Ovary (tissue), 9 donors: ENCODE data around the gene FLII. TPM values are rescaled to one million over a fixed set of nuclear protein-coding genes. Genes with fewer than 3 reads are reported as not detected.
A peak's percentile ranks its signal among the peaks of the same experiment; 100 is the strongest.

ENCODE experiments used
- DNase-seq, 5 donors: peaks; one replicate each; pipeline ENCODE4 v3.0.0-alpha.2; 2019 to 2020
- H3K27ac ChIP-seq, 2 donors: fragments of 200-600 bp; one replicate each; pipeline versions ENCODE4 v1.5.1 to v1.8.0; 2019 to 2022
- H3K27me3 ChIP-seq: fragments of 200-600 bp; one replicate; pipeline ENCODE4 v1.8.0; 2022
- H3K36me3 ChIP-seq: fragments of 200-600 bp; sonication (generic); one replicate; pipeline ENCODE4 v1.5.1; 2019
- H3K4me1 ChIP-seq: one replicate; pipeline ENCODE4 v1.8.1; 2013; ENCODE audit warnings: mild to moderate bottlenecking, moderate library complexity; ENCODE audit not compliant: insufficient read depth
- H3K4me3 ChIP-seq: fragments of 200-600 bp; sonication (generic); one replicate; pipeline ENCODE4 v1.5.1; 2017
- H3K9me3 ChIP-seq, 2 donors: fragments of 200-600 bp in 1 of 2; sonication (generic) in 1 of 2; one replicate each; pipeline versions ENCODE4 v1.5.1 to v1.8.1; 2013 to 2019; ENCODE audit warnings: mild to moderate bottlenecking in 1 of 2, moderate library complexity in 1 of 2
- CTCF ChIP-seq, 3 donors: fragments of 450-650 bp in 2 of 3; fragments of 200-600 bp in 1 of 3; IDR thresholded peaks; one replicate each; pipeline versions ENCODE4 v1.5.1 to v1.8.0; 2016 to 2022; ENCODE audit warnings: antibody characterized with exemption in 3 of 3, mild to moderate bottlenecking in 1 of 3
- EP300 ChIP-seq: sonication (generic); formaldehyde crosslinking; IDR thresholded peaks from one replicate; pipeline ENCODE4 v1.6.1; 2017; ENCODE audit warnings: antibody characterized with exemption
- POLR2A ChIP-seq: fragments of 450-650 bp; IDR thresholded peaks from one replicate; pipeline ENCODE4 v1.6.1; 2017; ENCODE audit warnings: antibody characterized with exemption, mild to moderate bottlenecking, moderate library complexity
- WGBS, 3 donors: extraction: QIAGEN DNeasy Blood & Tissue Kit in 1 of 3; methylation state at CpG; one replicate each; pipeline versions ENCODE4 v1.1.5 to v1.1.7; 2013 to 2017; 5-methylcytosine and 5-hydroxymethylcytosine counted together
- intact Hi-C, 4 donors: fragments of 100-400 bp; cut with DNase I; formaldehyde crosslinking; loops; one replicate each; pipeline versions ENCODE4 v1.11.0 to v1.15.1; 2022 to 2023
- polyA plus RNA-seq, 2 donors: library from polyadenylated mRNA; stranded (reverse); fragments of 200-250 nt in 1 of 2; fragments of 350-450 nt in 1 of 2; fragmentation: Illumina TruSeq in 1 of 2; extraction: RNeasy Lipid Tissue Mini Kit (QIAGEN cat#74804) in 1 of 2; gene quantifications; one replicate each; pipeline ENCODE4 v1.2.3, GENCODE V29; 2013 to 2014
- total RNA-seq, 7 donors: library from RNA; depleted of rRNA in 2 of 7; stranded (reverse); fragments of >200 nt in 2 of 7; fragmentation: NEBNext Ultra II Directional in 3 of 7; extraction: Animal tissue kit (Norgen Biotek cat#: 25700) in 3 of 7; gene quantifications; one replicate each; pipeline versions ENCODE4 v1.1.0 to v1.2.4, GENCODE V29; 2016 to 2023
- donor health status: DM: no; HTN: no; CAD: no; lungs with moderate emphysema.
- donor health status: DM: no; HTN: no; CAD: no.
- donor health status: Bipolar disorder and iron deficiency.
- donor health status: DM: yes; HTN: yes; CAD: no.
- donor health status: DM: no; HTN: no; CAD: no.
- donor health status: DM: yes; HTN: yes; CAD: no.

FLII gene
- total and polyA plus RNA-seq, 9 donors: 127 to 245 (median 163) TPM

- Histone ChIP-seq H3K9me3 (no peaks in the 10 kb centered on the region), H3K4me1 (peaks cover 3% of the 10 kb centered on the region), H3K4me3 (peak within 1 kb of the TSS; percentile 60), H3K27me3 (no peaks in the 10 kb centered on the region), H3K36me3 (no peaks in the 10 kb centered on the region), H3K27ac (no peak within 1 kb of the TSS)
- 1% methylated on average over 26 to 60 of the region's 60 CpGs for WGBS, 3 donors
- DNase-seq: peak; percentile 96 to 98 (median 97)
- TF ChIP-seq POLR2A (no peak), CTCF (IDR thresholded peaks at IDR 0.05) (no peak), EP300 (no peak)
- intact Hi-C loops: loop anchor here in 1 of 4 donors (5.0 to 10.0 kb wide), 2 partner anchors 38 to 70 kb away; no protein-coding TSS in a partner anchor
Observed at GRCh38 chr17:18225121-18225641, 33.4 kb downstream of the FLII start, which contains the start of gene LLGL1. Gene LLGL1 (plus strand): TSS chr17:18225635. CDS start chr17:18225683, 48 bp downstream.

- no peak for TF ChIP-seq EP300
- no peak for TF ChIP-seq POLR2A
- TF ChIP-seq CTCF (IDR thresholded peaks at IDR 0.05): no peak
- whole genome bisulfite sequencing, 3 donors: 30 to 39% (median 32%) methylated on average over 23 of the region's 23 CpGs
- Histone ChIP-seq H3K27ac (no peak overlapping the region), H3K27me3 (no peaks in the 10 kb centered on the region), H3K4me3 (peak overlapping the region; percentile 34), H3K9me3 (no peaks in the 10 kb centered on the region), H3K36me3 (no peaks in the 10 kb centered on the region), H3K4me1 (peaks cover 3% of the 10 kb centered on the region)
- peak in 3 of 5 donors; percentile 42 to 70 (median 64) for DNase-seq
- intact Hi-C loops: loop anchor here in 1 of 4 donors (5.0 to 10.0 kb wide), 2 partner anchors 37 to 70 kb away; no protein-coding TSS in a partner anchor
Observed at GRCh38 chr17:18224387-18225120, 34.0 kb downstream of the FLII start.

- no peak overlapping the region for H3K4me3 ChIP-seq
- intact Hi-C loops: loop anchor here in 1 of 4 donors (10.0 kb wide), 1 partner anchor 69 kb away; no protein-coding TSS in a partner anchor
- H3K36me3 ChIP-seq: no peaks in the 10 kb centered on the region
- H3K4me1 ChIP-seq: peaks cover 3% of the 10 kb centered on the region
- no peak overlapping the region for H3K27ac ChIP-seq
- no peaks in the 10 kb centered on the region for H3K9me3 ChIP-seq
- TF ChIP-seq CTCF (IDR thresholded peaks at IDR 0.05) (no peak), POLR2A (no peak), EP300 (no peak)
- H3K27me3 ChIP-seq: no peaks in the 10 kb centered on the region
- 85 to 94% (median 88%) methylated on average over 4 of the region's 4 CpGs for WGBS, 3 donors
- DNase-seq: no peak
Observed at GRCh38 chr17:18224053-18224386, 34.5 kb downstream of the FLII start.

GRCh38 chr17:18218756-18219415, 39.7 kb downstream of the FLII start:
- Histone ChIP-seq H3K4me3 (no peak overlapping the region), H3K4me1 (no peaks in the 10 kb centered on the region), H3K27me3 (no peaks in the 10 kb centered on the region), H3K9me3 (no peaks in the 10 kb centered on the region), H3K27ac (peak overlapping the region in 1 of 2 donors; percentile 51), H3K36me3 (no peaks in the 10 kb centered on the region)
- no peak for TF ChIP-seq CTCF (IDR thresholded peaks at IDR 0.05)
- TF ChIP-seq EP300: no peak
- intact Hi-C loops: no loop called here
- 7 to 22% (median 9%) methylated on average over 4 of the region's 4 CpGs for WGBS, 3 donors
- DNase-seq: peak; percentile 57 to 86 (median 74)
